Activated CD8-positive, alpha-beta memory T cell treated with anti-CD3 and anti-CD28 coated beads for 24 hours (primary cell): ENCODE data around the gene LTB4R.

Experiments
- DNase-seq: peaks from one replicate; pipeline ENCODE4 v3.0.0-alpha.2; 2020

Gene LTB4R

GRCh38 chr14:24310646-24311604 lies at the start of gene LTB4R:
TSS of gene LTB4R (plus strand) at chr14:24311502. CDS start at chr14:24315652, 4,150 bp downstream.
- DNase-seq = peak; percentile 89

- DNase-seq = no peak
These were observed 49.4 kb upstream of the LTB4R start for GRCh38 chr14:24261969-24262327.

- DNase-seq = no peak
These were observed 48.2 kb upstream of the LTB4R start, which contains the start of gene TGM1 for GRCh38 chr14:24262821-24263733. TSS of gene TGM1 (minus strand) at chr14:24263177. CDS start at chr14:24262352, 825 bp downstream.

GRCh38 chr14:24263848-24264247 lies 47.5 kb upstream of the LTB4R start:
- DNase-seq = no peak

- DNase-seq = no peak
These were observed 47.0 kb upstream of the LTB4R start for GRCh38 chr14:24264298-24264697.

GRCh38 chr14:24266344-24267244 lies 44.7 kb upstream of the LTB4R start:
- DNase-seq = no peak

- no peak for DNase-seq
These were observed 43.8 kb upstream of the LTB4R start for GRCh38 chr14:24267516-24267915.

- DNase-seq = no peak
These were observed 43.1 kb upstream of the LTB4R start for GRCh38 chr14:24268225-24268624.

GRCh38 chr14:24269368-24269767 lies 41.9 kb upstream of the LTB4R start:
- no peak for DNase-seq

- DNase-seq = no peak
These were observed 41.3 kb upstream of the LTB4R start for GRCh38 chr14:24269910-24270536.

GRCh38 chr14:24270537-24271133 lies 40.7 kb upstream of the LTB4R start:
- DNase-seq = no peak

GRCh38 chr14:24271134-24271833 lies 40.0 kb upstream of the LTB4R start, which contains the start of gene RABGGTA:
TSS of gene RABGGTA (minus strand) at chr14:24271597. CDS start at chr14:24271115, 482 bp downstream.
- peak; percentile 93 for DNase-seq

GRCh38 chr14:24271834-24272263 lies 39.5 kb upstream of the LTB4R start:
- DNase-seq = no peak

- DNase-seq = no peak
These were observed 38.8 kb upstream of the LTB4R start for GRCh38 chr14:24272467-24272866.

GRCh38 chr14:24273422-24273998 lies 37.8 kb upstream of the LTB4R start:
- no peak for DNase-seq

- DNase-seq = peak; percentile 77
These were observed 37.2 kb upstream of the LTB4R start for GRCh38 chr14:24274101-24274543.

- no peak for DNase-seq
These were observed 34.2 kb upstream of the LTB4R start for GRCh38 chr14:24277071-24277470.

- DNase-seq = no peak
These were observed 33.5 kb upstream of the LTB4R start for GRCh38 chr14:24277606-24278321.

GRCh38 chr14:24278424-24278823 lies 32.9 kb upstream of the LTB4R start:
- DNase-seq = no peak
